ENCODE data around the gene PTPRD. TPM values are rescaled to one million over a fixed set of nuclear protein-coding genes. Genes with fewer than 3 reads are reported as not detected.

Gene PTPRD
- total RNA-seq, 2 experiments from 2014 or later: not detected

GRCh38 chr9:9614607-9615006, 998.2 kb downstream of the PTPRD start:
- Mint-ChIP-seq H3K27ac (no peak overlapping the region), H3K9me3 (ENCODE audit: low read depth) (no peaks in the 10 kb centered on the region)

GRCh38 chr9:9612755-9613154, 1000.0 kb downstream of the PTPRD start:
- Mint-ChIP-seq H3K9me3 (ENCODE audit: low read depth) (no peaks in the 10 kb centered on the region), H3K4me3 (no peak overlapping the region), H3K27me3 (no peaks in the 10 kb centered on the region), H3K27ac (no peak overlapping the region), H3K4me1 (peaks cover 7% of the 10 kb centered on the region), H3K36me3 (ENCODE audit: low read depth) (no peaks in the 10 kb centered on the region)
- DNase-seq (no peak), ATAC-seq (no peak)
- POLR2A ChIA-PET: no interaction called here
- intact Hi-C loops (cut with DNase I, micrococcal nuclease): no loop called here
- CTCF ChIA-PET: no interaction called here

More at GRCh38 chr9:9614607-9615006, 998.2 kb downstream of the PTPRD start:
- ChIA-PET CTCF (no interaction called here), POLR2A (no interaction called here)
- H3K36me3 Mint-ChIP-seq (ENCODE audit: low read depth): no peaks in the 10 kb centered on the region
- H3K4me1 Mint-ChIP-seq: peaks cover 7% of the 10 kb centered on the region
- intact Hi-C loops (cut with DNase I, micrococcal nuclease): no loop called here
- H3K27me3 Mint-ChIP-seq: no peaks in the 10 kb centered on the region
- no peak for ATAC-seq
- H3K4me3 Mint-ChIP-seq: no peak overlapping the region
- no peak for DNase-seq

GRCh38 chr9:9612270-9612669, 1000.5 kb downstream of the PTPRD start:
- Mint-ChIP-seq H3K27ac (no peak overlapping the region), H3K4me3 (no peak overlapping the region), H3K27me3 (no peaks in the 10 kb centered on the region), H3K4me1 (peaks cover 7% of the 10 kb centered on the region), H3K9me3 (ENCODE audit: low read depth) (no peaks in the 10 kb centered on the region), H3K36me3 (ENCODE audit: low read depth) (no peaks in the 10 kb centered on the region)
- intact Hi-C loops (cut with DNase I, micrococcal nuclease): no loop called here
- CTCF ChIA-PET: no interaction called here
- POLR2A ChIA-PET: no interaction called here
- ATAC-seq (no peak), DNase-seq (no peak)

- Mint-ChIP-seq H3K36me3 (ENCODE audit: low read depth) (no peaks in the 10 kb centered on the region), H3K9me3 (ENCODE audit: low read depth) (no peaks in the 10 kb centered on the region), H3K27me3 (no peaks in the 10 kb centered on the region), H3K4me1 (no peaks in the 10 kb centered on the region), H3K27ac (no peak overlapping the region), H3K4me3 (no peak overlapping the region)
- DNase-seq: no peak
- CTCF ChIA-PET: interaction anchor here (1.1 to 1.6 kb wide), 3 partner anchors 16 to 338 kb away, joined by 3 to 10 read pairs (median 6); no protein-coding TSS in a partner anchor
- ATAC-seq: no peak
- intact Hi-C loops (cut with DNase I, micrococcal nuclease): loop anchor here (1.0 to 10.0 kb wide), 3 partner anchors 185 to 339 kb away; no protein-coding TSS in a partner anchor
- POLR2A ChIA-PET: no interaction called here
These were observed 1007.1 kb downstream of the PTPRD start for GRCh38 chr9:9605681-9606080.

DNA sequence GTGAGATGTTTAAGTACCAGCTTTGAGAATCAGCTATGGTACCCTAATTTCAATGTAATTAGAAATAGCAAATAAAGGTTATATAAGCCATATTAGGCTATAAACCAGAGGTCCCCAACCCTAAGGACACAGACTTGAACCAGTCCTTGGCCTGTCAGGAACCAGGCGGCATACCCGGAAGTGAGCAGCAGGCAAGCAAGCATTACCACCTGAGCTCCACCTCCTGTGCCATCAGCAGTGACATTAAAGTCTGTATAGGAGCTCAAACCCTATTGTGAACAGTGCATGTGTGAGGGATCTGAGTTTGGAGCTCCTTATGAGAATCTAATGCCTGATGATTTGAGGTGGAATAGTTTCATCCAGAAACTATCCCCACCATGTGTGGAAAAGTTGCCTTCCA, 1009.5 kb downstream of the PTPRD start:
- no peak overlapping the region for H3K27ac Mint-ChIP-seq
- intact Hi-C loops (cut with DNase I, micrococcal nuclease): loop anchor here in 1 of 2 experiments (10.0 kb wide), 1 partner anchor 341 kb away; no protein-coding TSS in a partner anchor

DNA sequence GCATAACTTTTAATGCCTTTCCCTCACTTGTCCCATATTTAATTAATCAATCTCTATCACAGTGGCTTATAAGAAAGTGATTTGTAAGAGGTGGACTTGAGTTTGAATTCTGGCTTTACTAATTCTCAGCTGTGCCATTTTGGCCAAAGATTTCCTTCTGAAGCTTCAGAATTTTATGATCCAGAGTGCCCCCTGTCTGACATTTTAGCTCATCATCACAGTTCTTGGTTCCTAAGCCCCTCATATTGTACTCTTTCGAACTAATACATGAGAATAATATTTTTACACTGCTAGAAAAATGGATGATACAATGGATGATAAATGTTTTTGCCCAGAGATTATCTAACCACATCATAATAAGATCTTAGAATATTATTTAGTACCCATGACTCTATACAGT, 1014.1 kb downstream of the PTPRD start:
- intact Hi-C loops (cut with DNase I, micrococcal nuclease): no loop called here
- ATAC-seq: no peak
- POLR2A ChIA-PET: no interaction called here

More for the DNA sequence above, 1009.5 kb downstream of the PTPRD start:
- DNase-seq (no peak), ATAC-seq (no peak)
- Mint-ChIP-seq H3K4me3 (no peak overlapping the region), H3K36me3 (ENCODE audit: low read depth) (no peaks in the 10 kb centered on the region), H3K27me3 (no peaks in the 10 kb centered on the region), H3K4me1 (no peaks in the 10 kb centered on the region), H3K9me3 (ENCODE audit: low read depth) (no peaks in the 10 kb centered on the region)
- POLR2A ChIA-PET: no interaction called here
- CTCF ChIA-PET: interaction anchor here (0.9 kb wide), 1 partner anchor 168 kb away, joined by 4 read pairs; no protein-coding TSS in a partner anchor

DNA sequence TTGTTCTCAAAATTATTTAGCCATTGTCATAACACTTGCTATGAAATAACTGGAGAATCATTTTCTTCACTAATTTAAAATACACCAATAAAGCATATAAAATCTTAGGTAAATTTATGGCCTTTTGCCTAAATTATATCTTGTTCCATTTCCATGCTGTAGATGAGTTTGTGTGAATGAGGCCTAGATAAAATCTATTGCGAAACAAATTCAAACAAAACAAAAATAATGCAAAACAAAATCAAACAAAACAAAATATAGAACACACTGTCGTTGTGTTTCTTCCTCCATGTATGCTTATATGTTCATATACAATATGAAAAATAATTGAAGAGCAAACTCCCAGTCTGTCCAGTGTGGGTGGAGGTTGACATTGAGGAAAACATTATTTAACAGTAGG, 1020.7 kb downstream of the PTPRD start:
- peaks cover 2% of the 10 kb centered on the region for H3K9me3 Mint-ChIP-seq (ENCODE audit: low read depth)
- intact Hi-C loops (cut with DNase I, micrococcal nuclease): no loop called here
- no peak for DNase-seq
- H3K27ac Mint-ChIP-seq: no peak overlapping the region
- no peak for ATAC-seq
- H3K36me3 Mint-ChIP-seq (ENCODE audit: low read depth): no peaks in the 10 kb centered on the region
- no peaks in the 10 kb centered on the region for H3K4me1 Mint-ChIP-seq
- POLR2A ChIA-PET: no interaction called here
- H3K4me3 Mint-ChIP-seq: no peak overlapping the region
- no peaks in the 10 kb centered on the region for H3K27me3 Mint-ChIP-seq
- CTCF ChIA-PET: no interaction called here

More for the DNA sequence above, 1014.1 kb downstream of the PTPRD start:
- no peaks in the 10 kb centered on the region for H3K4me1 Mint-ChIP-seq
- no peak for DNase-seq
- no peak overlapping the region for H3K4me3 Mint-ChIP-seq
- H3K27ac Mint-ChIP-seq: no peak overlapping the region
- CTCF ChIA-PET: interaction anchor here (0.7 kb wide), 1 partner anchor 1318 kb away, joined by 3 read pairs; no protein-coding TSS in a partner anchor
- no peaks in the 10 kb centered on the region for H3K36me3 Mint-ChIP-seq (ENCODE audit: low read depth)
- peaks cover 2% of the 10 kb centered on the region for H3K9me3 Mint-ChIP-seq (ENCODE audit: low read depth)
- H3K27me3 Mint-ChIP-seq: no peaks in the 10 kb centered on the region

DNA sequence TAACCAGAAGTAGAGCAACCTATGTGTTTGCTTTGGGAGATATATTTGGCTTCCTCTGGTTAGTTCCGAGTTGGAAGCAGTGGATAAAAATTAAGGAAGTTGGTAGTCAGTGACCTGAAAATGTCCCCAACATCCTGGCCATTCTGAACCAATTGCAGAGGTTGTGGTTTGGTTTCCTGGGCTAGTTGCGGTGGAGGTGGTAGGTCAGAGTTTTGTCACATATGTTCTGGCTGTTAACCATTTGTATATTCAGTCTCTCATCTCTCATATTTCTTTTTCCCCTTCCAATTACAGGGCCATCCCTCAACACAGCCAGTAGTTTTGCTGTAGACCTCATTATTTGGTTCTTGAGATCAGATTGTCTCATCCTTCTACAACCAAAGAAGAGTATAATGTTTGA, 1026.9 kb downstream of the PTPRD start:
- no peaks in the 10 kb centered on the region for H3K27me3 Mint-ChIP-seq
- H3K4me1 Mint-ChIP-seq: no peaks in the 10 kb centered on the region
- CTCF ChIA-PET: no interaction called here
- POLR2A ChIA-PET: no interaction called here
- intact Hi-C loops (cut with DNase I, micrococcal nuclease): loop anchor here in 1 of 2 experiments (1.0 kb wide), 1 partner anchor 10 kb away; no protein-coding TSS in a partner anchor
- H3K9me3 Mint-ChIP-seq (ENCODE audit: low read depth): no peaks in the 10 kb centered on the region
- no peaks in the 10 kb centered on the region for H3K36me3 Mint-ChIP-seq (ENCODE audit: low read depth)
- ATAC-seq (no peak), DNase-seq (no peak)
- H3K27ac Mint-ChIP-seq: no peak overlapping the region
- H3K4me3 Mint-ChIP-seq: no peak overlapping the region

- H3K9me3 Mint-ChIP-seq (ENCODE audit: low read depth): peaks cover under 1% of the 10 kb centered on the region
- ATAC-seq: no peak
- intact Hi-C loops (cut with DNase I, micrococcal nuclease): no loop called here
- H3K4me3 Mint-ChIP-seq: no peak overlapping the region
- no peaks in the 10 kb centered on the region for H3K36me3 Mint-ChIP-seq (ENCODE audit: low read depth)
- DNase-seq: no peak
- no peak overlapping the region for H3K27ac Mint-ChIP-seq
- no peaks in the 10 kb centered on the region for H3K4me1 Mint-ChIP-seq
- H3K27me3 Mint-ChIP-seq: no peaks in the 10 kb centered on the region
- ChIA-PET CTCF (no interaction called here), POLR2A (no interaction called here)
These were observed 1038.7 kb downstream of the PTPRD start for GRCh38 chr9:9574080-9574479.

DNA sequence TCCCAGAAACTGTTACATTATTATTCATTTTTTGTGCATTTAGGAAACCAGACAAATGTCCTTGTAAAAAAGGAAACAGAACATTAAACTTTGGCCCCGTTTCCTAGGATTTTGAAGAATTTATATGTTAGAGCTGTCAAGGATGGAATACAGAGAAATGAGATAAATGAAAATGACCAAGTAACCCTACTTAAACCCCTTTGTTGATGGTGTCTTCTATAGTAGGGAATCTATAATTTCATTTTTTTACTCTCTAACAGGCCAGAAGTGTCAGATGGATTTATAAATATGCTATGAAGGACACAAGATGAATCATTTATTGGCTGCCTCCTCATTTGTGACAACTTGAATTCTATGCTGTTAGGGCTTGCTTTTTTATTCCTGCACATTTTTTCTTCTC, 1047.1 kb downstream of the PTPRD start:
- H3K4me1 Mint-ChIP-seq: no peaks in the 10 kb centered on the region
- no peaks in the 10 kb centered on the region for H3K36me3 Mint-ChIP-seq (ENCODE audit: low read depth)
- no peak overlapping the region for H3K27ac Mint-ChIP-seq
- intact Hi-C loops (cut with DNase I, micrococcal nuclease): no loop called here
- H3K4me3 Mint-ChIP-seq: no peak overlapping the region
- H3K27me3 Mint-ChIP-seq: no peaks in the 10 kb centered on the region
- CTCF ChIA-PET: no interaction called here
- POLR2A ChIA-PET: no interaction called here
- ATAC-seq (no peak), DNase-seq (no peak)
- no peaks in the 10 kb centered on the region for H3K9me3 Mint-ChIP-seq (ENCODE audit: low read depth)

GRCh38 chr9:9563817-9564216, 1049.0 kb downstream of the PTPRD start:
- POLR2A ChIA-PET: no interaction called here
- H3K4me1 Mint-ChIP-seq: no peaks in the 10 kb centered on the region
- no peaks in the 10 kb centered on the region for H3K36me3 Mint-ChIP-seq (ENCODE audit: low read depth)
- no peak overlapping the region for H3K27ac Mint-ChIP-seq
- no peaks in the 10 kb centered on the region for H3K9me3 Mint-ChIP-seq (ENCODE audit: low read depth)
- intact Hi-C loops (cut with DNase I, micrococcal nuclease): no loop called here
- H3K27me3 Mint-ChIP-seq: no peaks in the 10 kb centered on the region
- no peak for ATAC-seq
- DNase-seq: no peak
- CTCF ChIA-PET: interaction anchor here (0.6 to 1.2 kb wide), 2 partner anchors 138 to 379 kb away, joined by 4 to 6 read pairs; no protein-coding TSS in a partner anchor
- no peak overlapping the region for H3K4me3 Mint-ChIP-seq

GRCh38 chr9:9560382-9561035, 1052.3 kb downstream of the PTPRD start:
- Mint-ChIP-seq H3K27ac (no peak overlapping the region), H3K4me3 (no peak overlapping the region), H3K27me3 (no peaks in the 10 kb centered on the region), H3K36me3 (ENCODE audit: low read depth) (no peaks in the 10 kb centered on the region), H3K9me3 (ENCODE audit: low read depth) (no peaks in the 10 kb centered on the region), H3K4me1 (no peaks in the 10 kb centered on the region)
- intact Hi-C loops (cut with DNase I, micrococcal nuclease): no loop called here
- DNase-seq: no peak
- ATAC-seq: no peak
- ChIA-PET CTCF (no interaction called here), POLR2A (no interaction called here)

Data from activated CD4-positive, alpha-beta T cell treated with anti-CD3 and anti-CD28 coated beads for 36 hours (primary cell).